Peyer's patch (tissue), 4 donors: ENCODE data around the gene IQCH.

Experiments
- POLR2A ChIP-seq, 2 donors: fragments of 450-650 bp; IDR thresholded peaks; one replicate each; pipeline ENCODE4 v1.5.1; 2017; ENCODE audit warnings: antibody characterized with exemption in 2 of 2, mild to moderate bottlenecking in 2 of 2, moderate library complexity in 2 of 2
- TF ChIP-seq, protein P1 (sequence below), 6 experiments: fragments of 450-650 bp in 4 of 6; fragments of 200-600 bp in 2 of 6; sonication (generic) in 1 of 6; IDR thresholded peaks; one replicate each; pipeline ENCODE4 v1.5.1; 2017 to 2019; ENCODE audit warnings: antibody characterized with exemption in 6 of 6, mild to moderate bottlenecking in 3 of 6, moderate library complexity in 1 of 6

DNA sequence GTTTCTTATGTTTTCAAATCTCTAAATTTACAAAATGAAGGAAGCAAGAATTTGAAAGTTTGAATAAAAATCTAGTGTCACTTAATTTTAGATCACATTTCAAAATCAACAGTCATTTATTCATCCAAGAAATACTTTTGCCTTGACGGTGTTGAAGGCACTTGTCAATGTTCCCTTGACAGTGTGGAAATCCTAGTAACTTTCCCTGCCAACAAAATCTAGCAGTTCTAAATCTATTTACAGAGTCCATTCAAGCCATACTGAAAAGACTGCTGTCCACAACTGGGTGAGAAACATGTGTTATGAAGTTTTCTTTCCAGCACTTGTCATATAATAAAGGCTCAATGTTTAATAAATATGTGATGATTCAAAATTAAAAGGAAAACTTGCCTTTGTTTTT is 279.3 kb downstream of the IQCH start:
- no peak for TF ChIP-seq POLR2A (IDR thresholded peaks at IDR 0.05)
- TF ChIP-seq, protein P1, sequence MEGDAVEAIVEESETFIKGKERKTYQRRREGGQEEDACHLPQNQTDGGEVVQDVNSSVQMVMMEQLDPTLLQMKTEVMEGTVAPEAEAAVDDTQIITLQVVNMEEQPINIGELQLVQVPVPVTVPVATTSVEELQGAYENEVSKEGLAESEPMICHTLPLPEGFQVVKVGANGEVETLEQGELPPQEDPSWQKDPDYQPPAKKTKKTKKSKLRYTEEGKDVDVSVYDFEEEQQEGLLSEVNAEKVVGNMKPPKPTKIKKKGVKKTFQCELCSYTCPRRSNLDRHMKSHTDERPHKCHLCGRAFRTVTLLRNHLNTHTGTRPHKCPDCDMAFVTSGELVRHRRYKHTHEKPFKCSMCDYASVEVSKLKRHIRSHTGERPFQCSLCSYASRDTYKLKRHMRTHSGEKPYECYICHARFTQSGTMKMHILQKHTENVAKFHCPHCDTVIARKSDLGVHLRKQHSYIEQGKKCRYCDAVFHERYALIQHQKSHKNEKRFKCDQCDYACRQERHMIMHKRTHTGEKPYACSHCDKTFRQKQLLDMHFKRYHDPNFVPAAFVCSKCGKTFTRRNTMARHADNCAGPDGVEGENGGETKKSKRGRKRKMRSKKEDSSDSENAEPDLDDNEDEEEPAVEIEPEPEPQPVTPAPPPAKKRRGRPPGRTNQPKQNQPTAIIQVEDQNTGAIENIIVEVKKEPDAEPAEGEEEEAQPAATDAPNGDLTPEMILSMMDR (IDR thresholded peaks at IDR 0.05): no peak
